Naive thymus-derived CD4-positive, alpha-beta T cell (primary cell): ENCODE results near the gene TET3. TPM values are rescaled to one million over a fixed set of nuclear protein-coding genes. Genes with fewer than 3 reads are reported as not detected.
A peak's percentile ranks its signal among the peaks of the same experiment; 100 is the strongest.

Source experiments
- ATAC-seq: fragments of 150-1000 bp; cut with Tn5 transposase; 2 replicates; pipeline ENCODE4 v1.10.0; 2021; ENCODE audit warnings: mild to moderate bottlenecking, moderate library complexity
- CTCF ChIA-PET: fragments of 350-600 bp; sonication (Branson Sonifier 250); formaldehyde crosslinking; loops from one replicate; lab custom pipeline; 2021; ENCODE audit warnings: antibody characterized with exemption; lab: Charles Lee
- POLR2A ChIA-PET: fragments of 350-600 bp; sonication (Branson Sonifier 250); formaldehyde crosslinking; loops from one replicate; lab custom pipeline; 2021; ENCODE audit warnings: antibody characterized with exemption, inconsistent platforms; lab: Charles Lee
- DNase-seq, 9 donors: peaks; one replicate each; pipeline versions ENCODE4 v3.0.0 to v3.0.0-alpha.2; 2020 to 2022; ENCODE audit warnings: mixed read lengths in 1 of 9
- H3K27ac ChIP-seq: one replicate; pipeline ENCODE4 v1.7.0; 2013; ENCODE audit warnings: mild to moderate bottlenecking, low read depth, low read length, moderate library complexity
- H3K27me3 ChIP-seq, 2 donors: one replicate each; pipeline ENCODE4 v1.7.0; 2013; ENCODE audit warnings: low read length in 2 of 2, mild to moderate bottlenecking in 2 of 2, moderate library complexity in 2 of 2; ENCODE audit not compliant: control insufficient read depth in 2 of 2, insufficient read depth in 2 of 2
- H3K36me3 ChIP-seq, 3 experiments: 1 replicate in 2 of 3; 2 replicates in 1 of 3; pipeline ENCODE4 v1.7.0; 2013; ENCODE audit warnings: low read length in 3 of 3, mild to moderate bottlenecking in 3 of 3, moderate library complexity in 1 of 3; ENCODE audit not compliant: insufficient read depth in 3 of 3, control insufficient read depth in 2 of 3
- H3K4me1 ChIP-seq, 2 donors: one replicate each; pipeline ENCODE4 v1.7.0; 2013; ENCODE audit warnings: low read length in 2 of 2, mild to moderate bottlenecking in 2 of 2, moderate library complexity in 1 of 2; ENCODE audit not compliant: control insufficient read depth in 2 of 2, insufficient read depth in 2 of 2
- H3K4me3 ChIP-seq: 2 replicates; pipeline ENCODE4 v1.7.0; 2013; ENCODE audit warnings: mild to moderate bottlenecking, low read length
- H3K9me3 ChIP-seq, 3 experiments: 1 replicate in 2 of 3; 2 replicates in 1 of 3; pipeline ENCODE4 v1.7.0; 2013; ENCODE audit warnings: low read length in 3 of 3; ENCODE audit not compliant: control insufficient read depth in 2 of 3
- H3K27ac Mint-ChIP-seq, 9 donors: one replicate each; pipeline ENCODE4 v1.8.0; 2020 to 2022; ENCODE audit warnings: mixed read lengths in 9 of 9, mild to moderate bottlenecking in 8 of 9, moderate library complexity in 5 of 9, inconsistent platforms in 2 of 9
- H3K27me3 Mint-ChIP-seq, 5 donors: one replicate each; pipeline ENCODE4 v1.8.0; 2021 to 2022; ENCODE audit warnings: mixed read lengths in 5 of 5, mild to moderate bottlenecking in 1 of 5
- H3K36me3 Mint-ChIP-seq, 5 donors: one replicate each; pipeline ENCODE4 v1.8.0; 2020 to 2022; ENCODE audit warnings: mixed read lengths in 5 of 5, mild to moderate bottlenecking in 3 of 5, inconsistent platforms in 1 of 5
- H3K4me1 Mint-ChIP-seq, 7 donors: one replicate each; pipeline ENCODE4 v1.8.0; 2020 to 2022; ENCODE audit warnings: mixed read lengths in 7 of 7, mild to moderate bottlenecking in 3 of 7, inconsistent platforms in 1 of 7
- H3K4me3 Mint-ChIP-seq, 10 donors: one replicate each; pipeline ENCODE4 v1.8.0; 2020 to 2022; ENCODE audit warnings: mild to moderate bottlenecking in 10 of 10, mixed read lengths in 10 of 10, moderate library complexity in 6 of 10, inconsistent platforms in 2 of 10
- H3K9me3 Mint-ChIP-seq, 11 donors: one replicate each; pipeline ENCODE4 v1.8.0; 2020 to 2022; ENCODE audit warnings: mixed read lengths in 11 of 11, mild to moderate bottlenecking in 4 of 11, inconsistent platforms in 1 of 11, moderate library complexity in 1 of 11
- intact Hi-C, 2 donors: fragments of 100-400 bp; cut with micrococcal nuclease; formaldehyde crosslinking; loops; one replicate each; pipeline ENCODE4 v1.15.1; 2023
- polyA plus RNA-seq, 2 donors: library from polyadenylated mRNA; unstranded; fragments of 300-500 nt; fragmentation: Illumina TruSeq; gene quantifications; one replicate each; pipeline ENCODE4 v1.2.3, GENCODE V29; 2021
- total RNA-seq, 6 experiments: library from RNA in 5 of 6; stranded (reverse) in 5 of 6; gene quantifications; 1 replicate in 5 of 6; 2 replicates in 1 of 6; pipeline ENCODE4 v1.2.3 and lab custom pipeline; 2021 to 2026

TET3 gene
- total and polyA plus RNA-seq, 7 experiments from 2014 or later: 0.77 to 38.6 (median 24.9) TPM

GRCh38 chr2:73968357-73968937 is 16.3 kb upstream of the TET3 start:
- H3K9me3 Mint-ChIP-seq: peaks cover 0 to 2% (median 0%) of the 10 kb centered on the region in 11 donors
- intact Hi-C loops: no loop called here
- Histone ChIP-seq H3K4me3 (no peak overlapping the region), H3K36me3 (no peaks in the 10 kb centered on the region), H3K27me3 (no peaks in the 10 kb centered on the region), H3K9me3 (no peaks in the 10 kb centered on the region), H3K4me1 (peaks cover 28 to 48% of the 10 kb centered on the region in 2 donors), H3K27ac (no peak overlapping the region)
- H3K27me3 Mint-ChIP-seq: no peaks in the 10 kb centered on the region
- DNase-seq (no peak), ATAC-seq (no peak)
- H3K36me3 Mint-ChIP-seq: peaks cover 0 to 3% (median 0%) of the 10 kb centered on the region in 5 donors
- H3K4me1 Mint-ChIP-seq: peaks cover 47 to 92% (median 85%) of the 10 kb centered on the region in 7 donors
- H3K27ac Mint-ChIP-seq: peak overlapping the region in 6 of 9 donors; percentile 12 to 90 (median 52)
- CTCF ChIA-PET: interaction anchor here (0.6 to 0.7 kb wide), 2 partner anchors 41 to 58 kb away, joined by 5 to 6 read pairs; no protein-coding TSS in a partner anchor
- H3K4me3 Mint-ChIP-seq: peak overlapping the region in 4 of 10 donors; percentile 52 to 81 (median 58)
- POLR2A ChIA-PET: interaction anchor here (0.7 to 3.6 kb wide), 4 partner anchors 11 to 75 kb away, joined by 3 to 19 read pairs (median 3); partner anchors contain the start of gene ACTG2

- peaks cover 43 to 87% (median 80%) of the 10 kb centered on the region in 7 donors for H3K4me1 Mint-ChIP-seq
- no peak for DNase-seq
- Histone ChIP-seq H3K9me3 (no peaks in the 10 kb centered on the region), H3K36me3 (no peaks in the 10 kb centered on the region), H3K27me3 (no peaks in the 10 kb centered on the region), H3K4me3 (no peak overlapping the region), H3K4me1 (peaks cover 25 to 44% of the 10 kb centered on the region in 2 donors), H3K27ac (no peak overlapping the region)
- H3K27me3 Mint-ChIP-seq: no peaks in the 10 kb centered on the region
- H3K36me3 Mint-ChIP-seq: peaks cover 0 to 1% (median 0%) of the 10 kb centered on the region in 5 donors
- ChIA-PET POLR2A (interaction anchor here (1.0 to 3.6 kb wide), 6 partner anchors 9 to 33 kb away, joined by 3 to 19 read pairs (median 4); no protein-coding TSS in a partner anchor), CTCF (interaction anchor here (1.2 to 2.5 kb wide), 3 partner anchors 14 to 145 kb away, joined by 4 to 10 read pairs (median 4); no protein-coding TSS in a partner anchor)
- peaks cover 0 to 2% (median 0%) of the 10 kb centered on the region in 11 donors for H3K9me3 Mint-ChIP-seq
- intact Hi-C loops: no loop called here
- H3K27ac Mint-ChIP-seq: peak overlapping the region; percentile 26 to 99 (median 90)
- ATAC-seq: no peak
- peak overlapping the region in 9 of 10 donors; percentile 16 to 84 (median 59) for H3K4me3 Mint-ChIP-seq
Measured at GRCh38 chr2:73969356-73969755, 15.4 kb upstream of the TET3 start.

GRCh38 chr2:73970141-73970803 is 14.4 kb upstream of the TET3 start:
- intact Hi-C loops: loop anchor here (2.0 to 10.0 kb wide), 3 partner anchors 17 to 565 kb away; partner anchors contain the start of gene DGUOK (in 1 of the 2)

GRCh38 chr2:73970850-73971471 is 13.7 kb upstream of the TET3 start:
- Histone ChIP-seq H3K9me3 (no peaks in the 10 kb centered on the region), H3K4me1 (peaks cover 25 to 44% of the 10 kb centered on the region in 2 donors), H3K27ac (peak overlapping the region; percentile 62), H3K27me3 (no peaks in the 10 kb centered on the region), H3K4me3 (peak overlapping the region; percentile 36), H3K36me3 (no peaks in the 10 kb centered on the region)
- Mint-ChIP-seq H3K4me3 (peak overlapping the region; percentile 75 to 88 (median 81)), H3K27ac (peak overlapping the region; percentile 84 to 99 (median 93)), H3K4me1 (peaks cover 48 to 88% (median 82%) of the 10 kb centered on the region in 7 donors), H3K27me3 (no peaks in the 10 kb centered on the region), H3K36me3 (no peaks in the 10 kb centered on the region), H3K9me3 (peaks cover 0 to 2% (median 0%) of the 10 kb centered on the region in 11 donors)
- peak in 7 of 9 donors; percentile 60 to 84 (median 72) for DNase-seq
- ChIA-PET POLR2A (interaction anchor here (0.9 to 3.6 kb wide), 11 partner anchors 9 to 229 kb away, joined by 3 to 19 read pairs (median 4); partner anchors contain the start of genes DGUOK and TET3), CTCF (interaction anchor here (1.0 to 2.5 kb wide), 5 partner anchors 12 to 146 kb away, joined by 3 to 10 read pairs (median 4); no protein-coding TSS in a partner anchor)
- ATAC-seq: peak; percentile 90
- intact Hi-C loops: loop anchor here (1.0 to 10.0 kb wide), 7 partner anchors 8 to 564 kb away; partner anchors contain the start of genes DGUOK (in 2 of the 2) and TET3 (in 1 of the 2)

More at GRCh38 chr2:73970141-73970803, 14.4 kb upstream of the TET3 start:
- H3K36me3 Mint-ChIP-seq: no peaks in the 10 kb centered on the region
- peak overlapping the region; percentile 84 to 99 (median 93) for H3K27ac Mint-ChIP-seq
- peaks cover 25 to 44% of the 10 kb centered on the region in 2 donors for H3K4me1 ChIP-seq
- ChIA-PET POLR2A (interaction anchor here (0.9 to 3.6 kb wide), 12 partner anchors 9 to 229 kb away, joined by 3 to 19 read pairs (median 4); partner anchors contain the start of genes DGUOK and TET3), CTCF (interaction anchor here (1.0 to 2.5 kb wide), 5 partner anchors 11 to 146 kb away, joined by 3 to 10 read pairs (median 4); no protein-coding TSS in a partner anchor)
- H3K27me3 Mint-ChIP-seq: no peaks in the 10 kb centered on the region
- H3K4me1 Mint-ChIP-seq: peaks cover 42 to 86% (median 76%) of the 10 kb centered on the region in 7 donors
- H3K27ac ChIP-seq: peak overlapping the region; percentile 62
- H3K9me3 ChIP-seq: no peaks in the 10 kb centered on the region
- peak overlapping the region; percentile 36 for H3K4me3 ChIP-seq
- H3K27me3 ChIP-seq: no peaks in the 10 kb centered on the region
- peak overlapping the region; percentile 75 to 88 (median 81) for H3K4me3 Mint-ChIP-seq
- ATAC-seq (peak; percentile 12), DNase-seq (no peak)
- no peaks in the 10 kb centered on the region for H3K36me3 ChIP-seq
- H3K9me3 Mint-ChIP-seq: peaks cover 0 to 2% (median 0%) of the 10 kb centered on the region in 11 donors

GRCh38 chr2:73971722-73972121 is 13.0 kb upstream of the TET3 start:
- Mint-ChIP-seq H3K4me1 (peaks cover 47 to 94% (median 86%) of the 10 kb centered on the region in 7 donors), H3K27me3 (no peaks in the 10 kb centered on the region), H3K9me3 (peaks cover 0 to 2% (median 0%) of the 10 kb centered on the region in 11 donors), H3K27ac (peak overlapping the region; percentile 84 to 99 (median 93)), H3K36me3 (no peaks in the 10 kb centered on the region), H3K4me3 (peak overlapping the region; percentile 75 to 88 (median 81))
- H3K36me3 ChIP-seq: no peaks in the 10 kb centered on the region
- intact Hi-C loops: loop anchor here (1.0 to 10.0 kb wide), 7 partner anchors 8 to 563 kb away; partner anchors contain the start of genes DGUOK (in 2 of the 2) and TET3 (in 1 of the 2)
- H3K9me3 ChIP-seq: no peaks in the 10 kb centered on the region
- no peaks in the 10 kb centered on the region for H3K27me3 ChIP-seq
- POLR2A ChIA-PET: interaction anchor here (0.8 to 3.6 kb wide), 7 partner anchors 8 to 487 kb away, joined by 3 to 19 read pairs (median 4); partner anchors contain the start of genes DGUOK, TET3 and WBP1
- H3K27ac ChIP-seq: peak overlapping the region; percentile 62
- H3K4me1 ChIP-seq: peaks cover 25 to 44% of the 10 kb centered on the region in 2 donors
- CTCF ChIA-PET: interaction anchor here (1.5 to 2.5 kb wide), 2 partner anchors 15 to 63 kb away, joined by 7 to 10 read pairs; no protein-coding TSS in a partner anchor
- no peak overlapping the region for H3K4me3 ChIP-seq
- ATAC-seq: no peak
- no peak for DNase-seq
